HG03025 (cell line): ENCODE measurements around the gene ITSN1.
"Not testable (repeated sequence)": the region's sequence is repeated elsewhere in the genome, so short reads cannot be mapped to it uniquely, and the experiment has no call there.

Source experiments
- ATAC-seq: cut with Tn5 transposase; IDR thresholded peaks from one replicate; pipeline ENCODE4 v1.9.1; 2021; ENCODE audit warnings: mild to moderate bottlenecking, moderate library complexity; ENCODE audit not compliant: unreplicated experiment, low FRiP score

The ITSN1 gene

GRCh38 chr21:33650929-33651509 lies 8.7 kb downstream of the ITSN1 start:
- no peak for ATAC-seq

- no peak for ATAC-seq
Observed at GRCh38 chr21:33651965-33652680, 9.8 kb downstream of the ITSN1 start.

- no peak for ATAC-seq
Observed at GRCh38 chr21:33654412-33654811, 12.1 kb downstream of the ITSN1 start.

GRCh38 chr21:33655588-33656221 lies 13.4 kb downstream of the ITSN1 start:
- no peak for ATAC-seq

GRCh38 chr21:33657124-33657820 lies 15.0 kb downstream of the ITSN1 start:
- ATAC-seq = no peak

GRCh38 chr21:33658919-33659567 lies 16.7 kb downstream of the ITSN1 start:
- ATAC-seq = no peak

- no peak for ATAC-seq
Observed at GRCh38 chr21:33659568-33659949, 17.3 kb downstream of the ITSN1 start.

GRCh38 chr21:33660406-33660805 lies 18.1 kb downstream of the ITSN1 start:
- ATAC-seq = no peak

- ATAC-seq = no peak
Observed at GRCh38 chr21:33661146-33661545, 18.8 kb downstream of the ITSN1 start.

- no peak for ATAC-seq
Observed at GRCh38 chr21:33662046-33662445, 19.7 kb downstream of the ITSN1 start.

- no peak for ATAC-seq
Observed at GRCh38 chr21:33663241-33663640, 20.9 kb downstream of the ITSN1 start.

GRCh38 chr21:33664135-33664534 lies 21.8 kb downstream of the ITSN1 start:
- ATAC-seq = no peak

GRCh38 chr21:33666153-33666552 lies 23.9 kb downstream of the ITSN1 start:
- no peak for ATAC-seq

- ATAC-seq = no peak
Observed at GRCh38 chr21:33667636-33668035, 25.3 kb downstream of the ITSN1 start.

- no peak for ATAC-seq
Observed at GRCh38 chr21:33668180-33668579, 25.9 kb downstream of the ITSN1 start.

- no peak for ATAC-seq
Observed at GRCh38 chr21:33668620-33669019, 26.3 kb downstream of the ITSN1 start.

GRCh38 chr21:33670076-33670978 lies 28.0 kb downstream of the ITSN1 start:
- no peak for ATAC-seq

- ATAC-seq = no peak
Observed at GRCh38 chr21:33673473-33673872, 31.2 kb downstream of the ITSN1 start.

- ATAC-seq = no peak
Observed at GRCh38 chr21:33674226-33674625, 31.9 kb downstream of the ITSN1 start.

GRCh38 chr21:33676666-33677065 lies 34.4 kb downstream of the ITSN1 start:
- ATAC-seq = not testable (repeated sequence)
